Mucosa of descending colon (tissue), 3 donors: Measurements from ENCODE around the gene UNC5B. TPM values are rescaled to one million over a fixed set of nuclear protein-coding genes. Genes with fewer than 3 reads are reported as not detected.

ENCODE experiments used
- ATAC-seq: fragments of 200-7000 bp; cut with Tn5 transposase; one replicate; pipeline ENCODE4 v1.9.1; 2020; ENCODE audit warnings: mild to moderate bottlenecking, moderate library complexity
- DNase-seq, 3 donors: peaks; one replicate each; pipeline ENCODE4 v3.0.0-alpha.2; 2020
- H3K36me3 ChIP-seq: fragments of 200-600 bp; one replicate; pipeline ENCODE4 v1.8.0; 2021; ENCODE audit warnings: low read depth, mild to moderate bottlenecking
- H3K4me1 ChIP-seq: fragments of 200-600 bp; one replicate; pipeline ENCODE4 v1.8.0; 2021; ENCODE audit warnings: low read depth, mild to moderate bottlenecking
- H3K4me3 ChIP-seq: fragments of 200-600 bp; one replicate; pipeline ENCODE4 v1.8.0; 2021; ENCODE audit warnings: mild to moderate bottlenecking
- H3K9me3 ChIP-seq: fragments of 200-600 bp; one replicate; pipeline ENCODE4 v1.8.0; 2021; ENCODE audit warnings: mild to moderate bottlenecking
- CTCF ChIP-seq: fragments of 200-600 bp; IDR thresholded peaks from one replicate; pipeline ENCODE4 v1.8.0; 2022; ENCODE audit warnings: antibody characterized with exemption, mild to moderate bottlenecking
- intact Hi-C, 2 donors: fragments of 100-400 bp; cut with DNase I in 1 of 2; cut with micrococcal nuclease in 1 of 2; formaldehyde crosslinking; loops; one replicate each; pipeline versions ENCODE4 v1.11.0 to v1.11.1; 2022; cut with DNase I, micrococcal nuclease
- total RNA-seq, 3 donors: library from RNA; stranded (reverse); fragmentation: NEBNext Ultra II Directional in 2 of 3; extraction: Animal tissue kit (Norgen Biotek cat#: 25700) in 2 of 3; gene quantifications; one replicate each; pipeline versions ENCODE4 v1.2.1 to v1.2.4, GENCODE V29; 2021 to 2023
- donor health status: DM: no; HTN: no; CAD: no; lungs with moderate emphysema.
- donor health status: DM: no; HTN: no; CAD: no.
- donor health status: DM: no; HTN: yes; CAD: no.

Gene UNC5B
- total RNA-seq, 3 donors from 2014 or later: 11.0 to 17.4 (median 11.4) TPM

- Histone ChIP-seq H3K9me3 (no peaks in the 10 kb centered on the region), H3K4me1 (peaks cover 50% of the 10 kb centered on the region), H3K4me3 (no peak overlapping the region), H3K36me3 (no peaks in the 10 kb centered on the region)
- no peak for DNase-seq
- no peak for ATAC-seq
- TF ChIP-seq CTCF: no peak
- intact Hi-C loops: no loop called here
Observed at GRCh38 chr10:71263376-71263775, 51.0 kb downstream of the UNC5B start.

GRCh38 chr10:71264345-71265200 lies 52.2 kb downstream of the UNC5B start:
- intact Hi-C loops: no loop called here
- H3K4me1 ChIP-seq: peaks cover 39% of the 10 kb centered on the region
- ATAC-seq: no peak

GRCh38 chr10:71265201-71265575 lies 52.8 kb downstream of the UNC5B start:
- Histone ChIP-seq H3K4me1 (peaks cover 33% of the 10 kb centered on the region), H3K9me3 (no peaks in the 10 kb centered on the region), H3K4me3 (no peak overlapping the region), H3K36me3 (no peaks in the 10 kb centered on the region)
- no peak for ATAC-seq
- no peak for DNase-seq
- no peak for TF ChIP-seq CTCF
- intact Hi-C loops: no loop called here

More at GRCh38 chr10:71264345-71265200, 52.2 kb downstream of the UNC5B start:
- H3K4me3 ChIP-seq: no peak overlapping the region
- TF ChIP-seq CTCF: no peak
- no peaks in the 10 kb centered on the region for H3K9me3 ChIP-seq
- H3K36me3 ChIP-seq: no peaks in the 10 kb centered on the region
- no peak for DNase-seq

- H3K36me3 ChIP-seq: no peaks in the 10 kb centered on the region
- H3K9me3 ChIP-seq: no peaks in the 10 kb centered on the region
- H3K4me3 ChIP-seq: no peak overlapping the region
- no peak for TF ChIP-seq CTCF
- no peak for ATAC-seq
- DNase-seq: no peak
- peaks cover 28% of the 10 kb centered on the region for H3K4me1 ChIP-seq
- intact Hi-C loops: no loop called here
Observed at GRCh38 chr10:71265618-71266146, 53.3 kb downstream of the UNC5B start.

DNA sequence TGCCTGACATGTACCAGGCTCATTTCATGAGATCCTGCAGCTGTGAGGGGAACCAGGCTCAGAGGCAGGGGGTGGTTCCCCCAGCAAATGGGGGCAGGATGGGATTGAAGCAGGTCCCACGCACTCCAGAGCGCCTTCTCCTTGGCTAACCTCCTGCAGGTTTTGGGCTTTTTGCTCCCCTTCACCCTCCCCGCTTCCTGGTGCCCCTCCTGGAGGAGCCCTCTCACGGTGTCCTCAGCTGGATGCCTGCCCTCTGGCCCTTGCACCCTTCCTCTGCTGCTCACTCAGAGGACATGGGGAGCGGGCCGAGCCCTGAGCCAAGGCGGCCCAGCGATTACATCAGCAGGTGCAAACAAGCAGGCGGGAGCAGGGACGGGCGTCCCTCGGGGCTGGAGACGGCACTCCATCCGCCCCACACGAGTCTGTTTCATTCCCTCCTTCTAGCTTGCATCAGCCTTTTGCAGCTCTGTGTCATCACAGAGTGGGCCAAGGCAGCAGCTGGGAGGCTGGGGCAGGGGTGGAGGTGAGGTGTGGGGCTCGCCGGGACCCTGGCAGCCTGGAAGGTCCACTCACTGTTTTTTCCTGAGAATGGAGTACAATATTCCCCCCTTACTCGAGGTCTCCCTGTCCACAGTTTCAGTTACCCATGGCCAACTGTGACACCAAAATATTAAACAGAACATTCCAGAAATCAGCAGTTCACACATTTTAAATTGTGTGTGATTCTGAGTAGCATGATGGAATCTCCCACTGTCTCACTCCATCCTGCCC lies 54.0 kb downstream of the UNC5B start:
- no peaks in the 10 kb centered on the region for H3K36me3 ChIP-seq
- peaks cover 21% of the 10 kb centered on the region for H3K4me1 ChIP-seq
- ATAC-seq (peak; percentile 36), DNase-seq (peak in 1 of 3 donors; percentile 55)
- H3K4me3 ChIP-seq: no peak overlapping the region
- intact Hi-C loops: no loop called here
- no peak for TF ChIP-seq CTCF
- no peaks in the 10 kb centered on the region for H3K9me3 ChIP-seq
